Gastroesophageal sphincter (tissue), 4 donors: ENCODE measurements around the gene PIGL. TPM values are rescaled to one million over a fixed set of nuclear protein-coding genes. Genes with fewer than 3 reads are reported as not detected.

ENCODE experiments used
- ATAC-seq: fragments of 150-250 bp; one replicate; pipeline ENCODE4 v1.9.1; 2016; ENCODE audit warnings: mild to moderate bottlenecking, moderate library complexity
- H3K27ac ChIP-seq, 4 donors: fragments of 200-600 bp; sonication (generic) in 3 of 4; 1 replicate in 3 of 4; 2 replicates in 1 of 4; pipeline ENCODE4 v1.5.1; 2016 to 2019
- H3K27me3 ChIP-seq: fragments of 200-600 bp; sonication (generic); one replicate; pipeline ENCODE4 v1.5.1; 2019
- H3K36me3 ChIP-seq, 2 donors: fragments of 200-600 bp; sonication (generic); one replicate each; pipeline ENCODE4 v1.5.1; 2019; ENCODE audit warnings: control low read depth in 1 of 2
- H3K4me1 ChIP-seq, 3 donors: fragments of 200-600 bp; sonication (generic); 1 replicate in 2 of 3; 2 replicates in 1 of 3; pipeline ENCODE4 v1.5.1; 2016 to 2019; ENCODE audit warnings: control low read depth in 2 of 3
- H3K4me3 ChIP-seq, 2 donors: fragments of 200-600 bp; sonication (generic); one replicate each; pipeline ENCODE4 v1.5.1; 2019; ENCODE audit warnings: mild to moderate bottlenecking in 1 of 2, moderate library complexity in 1 of 2
- H3K9me3 ChIP-seq, 3 donors: fragments of 200-600 bp; sonication (generic); one replicate each; pipeline ENCODE4 v1.5.1; 2017 to 2019; ENCODE audit warnings: control low read depth in 2 of 3
- EP300 ChIP-seq: sonication (generic); formaldehyde crosslinking; IDR thresholded peaks from one replicate; pipeline ENCODE4 v1.6.1; 2017; ENCODE audit warnings: antibody characterized with exemption, mild to moderate bottlenecking
- POLR2A ChIP-seq, 2 donors: fragments of 450-650 bp; IDR thresholded peaks; one replicate each; pipeline ENCODE4 v1.6.1; 2017; ENCODE audit warnings: antibody characterized with exemption in 2 of 2, mild to moderate bottlenecking in 2 of 2, moderate library complexity in 1 of 2
- POLR2AphosphoS5 ChIP-seq: sonication (generic); formaldehyde crosslinking; IDR thresholded peaks from one replicate; pipeline ENCODE4 v1.6.1; 2017; ENCODE audit warnings: antibody characterized with exemption
- WGBS, 2 donors: methylation state at CpG; one replicate each; pipeline ENCODE4 v1.1.5; 2018; ENCODE audit warnings: low coverage in 1 of 2; 5-methylcytosine and 5-hydroxymethylcytosine counted together
- total RNA-seq, 4 donors: library from RNA; depleted of rRNA; stranded (reverse); fragments of >200 nt; gene quantifications; one replicate each; pipeline ENCODE4 v1.1.0, GENCODE V29; 2016
- TF ChIP-seq, protein P1 (sequence below), 4 experiments: fragments of 200-600 bp in 2 of 4; fragments of 450-650 bp in 2 of 4; sonication (generic) in 1 of 4; IDR thresholded peaks; one replicate each; pipeline ENCODE4 v1.5.1; 2017 to 2019; ENCODE audit warnings: antibody characterized with exemption in 4 of 4, mild to moderate bottlenecking in 2 of 4, moderate library complexity in 2 of 4

Gene PIGL
- total RNA-seq, 4 donors from 2014 or later = 5.6 to 73.0 (median 29.6) TPM

DNA sequence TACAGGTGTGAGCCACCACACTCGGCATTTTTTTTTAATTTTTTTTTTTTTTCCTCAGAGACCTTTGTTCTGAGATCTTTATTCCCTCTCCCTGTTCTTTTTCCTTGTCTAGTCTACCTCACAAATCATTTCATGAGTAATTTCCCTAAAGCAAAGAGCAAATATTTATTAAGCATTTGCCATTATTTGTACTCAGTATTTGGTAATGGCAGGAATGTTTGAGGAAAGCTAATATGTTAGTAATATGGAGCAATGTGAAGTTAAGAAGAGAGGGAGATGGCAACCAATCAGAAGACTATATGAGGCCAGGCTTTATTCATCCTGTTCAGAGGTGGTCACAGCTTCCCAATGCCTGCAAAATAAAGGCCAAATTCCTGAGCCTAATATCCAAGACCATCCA lies 122.9 kb downstream of the PIGL start:
- H3K27me3 ChIP-seq = no peaks in the 10 kb centered on the region
- ATAC-seq = no peak
- TF ChIP-seq, protein P1, sequence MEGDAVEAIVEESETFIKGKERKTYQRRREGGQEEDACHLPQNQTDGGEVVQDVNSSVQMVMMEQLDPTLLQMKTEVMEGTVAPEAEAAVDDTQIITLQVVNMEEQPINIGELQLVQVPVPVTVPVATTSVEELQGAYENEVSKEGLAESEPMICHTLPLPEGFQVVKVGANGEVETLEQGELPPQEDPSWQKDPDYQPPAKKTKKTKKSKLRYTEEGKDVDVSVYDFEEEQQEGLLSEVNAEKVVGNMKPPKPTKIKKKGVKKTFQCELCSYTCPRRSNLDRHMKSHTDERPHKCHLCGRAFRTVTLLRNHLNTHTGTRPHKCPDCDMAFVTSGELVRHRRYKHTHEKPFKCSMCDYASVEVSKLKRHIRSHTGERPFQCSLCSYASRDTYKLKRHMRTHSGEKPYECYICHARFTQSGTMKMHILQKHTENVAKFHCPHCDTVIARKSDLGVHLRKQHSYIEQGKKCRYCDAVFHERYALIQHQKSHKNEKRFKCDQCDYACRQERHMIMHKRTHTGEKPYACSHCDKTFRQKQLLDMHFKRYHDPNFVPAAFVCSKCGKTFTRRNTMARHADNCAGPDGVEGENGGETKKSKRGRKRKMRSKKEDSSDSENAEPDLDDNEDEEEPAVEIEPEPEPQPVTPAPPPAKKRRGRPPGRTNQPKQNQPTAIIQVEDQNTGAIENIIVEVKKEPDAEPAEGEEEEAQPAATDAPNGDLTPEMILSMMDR (IDR thresholded peaks at IDR 0.05) = no peak
- no peak for TF ChIP-seq POLR2AphosphoS5

DNA sequence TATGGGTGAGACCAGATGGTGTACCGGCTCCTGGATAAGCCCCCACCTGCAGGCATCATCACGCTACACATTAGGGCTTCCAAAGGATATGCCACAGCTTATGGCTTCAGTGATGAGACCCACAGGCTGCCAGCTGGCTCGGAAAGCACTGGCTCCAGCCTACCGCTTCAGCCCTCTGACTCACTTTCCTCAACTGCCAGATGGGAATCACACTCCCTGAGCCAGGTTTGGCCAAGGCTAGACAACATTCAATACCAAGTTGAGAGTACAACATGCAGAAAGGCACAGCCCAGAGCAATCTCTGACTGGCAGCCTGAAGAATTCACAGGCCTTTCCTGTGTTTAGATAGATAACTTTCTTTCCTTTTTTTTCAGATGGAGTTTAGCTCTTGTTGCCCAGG lies 126.0 kb downstream of the PIGL start:
- Histone ChIP-seq H3K36me3 (peaks cover 0 to 47% of the 10 kb centered on the region in 2 donors), H3K4me3 (no peak overlapping the region), H3K9me3 (no peaks in the 10 kb centered on the region), H3K4me1 (no peaks in the 10 kb centered on the region), H3K27ac (no peak overlapping the region), H3K27me3 (no peaks in the 10 kb centered on the region)
- TF ChIP-seq EP300 (no peak), POLR2A (IDR thresholded peaks at IDR 0.05) (no peak), POLR2AphosphoS5 (no peak)
- TF ChIP-seq, protein P1 (IDR thresholded peaks at IDR 0.05) = no peak
- WGBS, 2 donors = 47% methylated on average over 2 of the region's 4 CpGs; no CpG with 5 or more reads in 1 of the 2 donors
- ATAC-seq = no peak

More for the DNA sequence above, 122.9 kb downstream of the PIGL start:
- no peak overlapping the region for H3K27ac ChIP-seq
- no peak overlapping the region for H3K4me3 ChIP-seq
- no peaks in the 10 kb centered on the region for H3K4me1 ChIP-seq
- WGBS, 2 donors = 67 to 89% methylated on average over 1 of the region's 1 CpG
- H3K9me3 ChIP-seq = no peaks in the 10 kb centered on the region
- H3K36me3 ChIP-seq = peaks cover 0 to 28% of the 10 kb centered on the region in 2 donors

DNA sequence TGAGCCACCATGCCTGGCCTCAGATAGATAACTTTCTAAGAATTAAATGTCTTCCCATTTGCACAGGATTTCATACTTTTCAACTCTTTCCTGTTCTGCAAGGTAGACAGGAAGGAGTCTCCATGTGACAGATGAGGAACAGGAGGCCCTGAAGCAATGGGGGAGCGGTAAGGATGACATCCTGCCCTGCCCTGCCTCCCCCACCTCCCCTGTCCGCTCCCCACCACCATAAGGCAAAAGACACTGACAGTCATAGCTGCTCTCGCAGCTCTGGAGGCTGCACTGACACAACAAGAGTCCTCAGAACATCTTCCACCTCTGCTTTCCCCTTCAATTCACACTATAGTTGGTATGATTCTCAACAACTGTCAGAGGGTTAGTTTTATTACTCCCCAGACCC lies 126.6 kb downstream of the PIGL start:
- Histone ChIP-seq H3K4me3 (no peak overlapping the region), H3K4me1 (no peaks in the 10 kb centered on the region), H3K27me3 (no peaks in the 10 kb centered on the region), H3K36me3 (peaks cover 0 to 53% of the 10 kb centered on the region in 2 donors), H3K27ac (no peak overlapping the region), H3K9me3 (no peaks in the 10 kb centered on the region)
- 80 to 100% methylated on average over 2 of the region's 3 CpGs for WGBS, 2 donors
- TF ChIP-seq, protein P1 (IDR thresholded peaks at IDR 0.05) = no peak
- no peak for TF ChIP-seq POLR2AphosphoS5
- TF ChIP-seq EP300 = no peak
- no peak for TF ChIP-seq POLR2A (IDR thresholded peaks at IDR 0.05)
- no peak for ATAC-seq

DNA sequence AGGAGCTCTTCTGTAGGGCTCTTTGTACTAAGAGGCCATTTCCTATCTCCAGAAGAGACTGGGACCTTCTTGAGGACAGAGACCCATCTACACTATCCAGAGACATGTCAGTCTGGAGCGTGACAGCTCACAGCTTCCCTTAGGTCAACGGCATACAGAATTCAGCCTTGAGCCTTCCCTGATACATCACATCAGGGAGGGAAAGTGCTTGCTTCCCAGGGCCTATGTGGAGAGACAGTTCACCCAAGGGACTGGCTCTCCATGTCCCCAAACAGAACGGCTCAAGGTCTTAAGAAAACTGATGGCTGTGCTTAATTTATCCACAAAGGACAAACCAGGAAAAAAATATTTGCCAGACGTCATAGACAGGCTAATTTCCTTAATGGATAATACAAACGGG lies 128.6 kb downstream of the PIGL start:
- H3K27me3 ChIP-seq = no peaks in the 10 kb centered on the region
- 79 to 80% methylated on average over 3 to 4 of the region's 5 CpGs for WGBS, 2 donors
- no peak overlapping the region for H3K27ac ChIP-seq
- no peaks in the 10 kb centered on the region for H3K9me3 ChIP-seq
- no peak for ATAC-seq
- no peaks in the 10 kb centered on the region for H3K4me1 ChIP-seq
- TF ChIP-seq, protein P1 (IDR thresholded peaks at IDR 0.05) = no peak
- no peak for TF ChIP-seq POLR2A (IDR thresholded peaks at IDR 0.05)
- TF ChIP-seq EP300 = no peak
- no peak for TF ChIP-seq POLR2AphosphoS5
- no peak overlapping the region for H3K4me3 ChIP-seq
- peaks cover 0 to 66% of the 10 kb centered on the region in 2 donors for H3K36me3 ChIP-seq

DNA sequence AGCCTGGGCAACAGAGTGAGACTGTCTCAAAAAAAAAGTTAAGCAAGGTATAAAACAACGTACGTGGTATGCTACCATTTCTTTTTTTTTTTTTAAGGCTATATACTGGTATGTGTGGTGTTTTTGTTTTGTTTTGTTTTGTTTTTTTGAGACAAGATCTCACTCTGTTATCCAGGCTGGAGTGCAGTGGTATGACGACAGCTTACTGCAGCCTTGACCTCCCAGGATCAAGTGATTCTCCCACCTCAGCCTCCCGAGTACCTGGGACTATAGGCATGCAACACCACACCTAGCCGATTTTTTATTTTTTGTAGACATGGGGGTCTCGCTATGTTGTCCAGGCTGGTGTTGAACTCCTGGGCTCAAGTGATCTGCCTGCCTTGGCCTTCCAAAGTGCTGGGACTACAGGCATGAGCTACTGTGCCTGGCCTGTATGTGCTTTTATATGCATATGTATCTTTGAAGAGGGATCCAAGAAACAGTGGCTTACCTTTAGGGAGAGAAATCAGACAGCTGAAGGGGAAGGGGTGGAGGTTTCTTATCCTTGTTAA lies 129.8 kb downstream of the PIGL start:
- Histone ChIP-seq H3K9me3 (no peaks in the 10 kb centered on the region), H3K4me3 (no peak overlapping the region), H3K27ac (no peak overlapping the region), H3K27me3 (no peaks in the 10 kb centered on the region), H3K4me1 (peaks cover 0 to 2% (median 0%) of the 10 kb centered on the region in 3 donors), H3K36me3 (peaks cover 0 to 66% of the 10 kb centered on the region in 2 donors)
- 92 to 100% methylated on average over 4 of the region's 6 CpGs for WGBS, 2 donors
- TF ChIP-seq POLR2AphosphoS5 (no peak), POLR2A (IDR thresholded peaks at IDR 0.05) (no peak), EP300 (no peak)
- TF ChIP-seq, protein P1 (IDR thresholded peaks at IDR 0.05) = no peak
- no peak for ATAC-seq
